WTC11 (cell line): Measurements from ENCODE around the gene IL20RA. TPM values are rescaled to one million over a fixed set of nuclear protein-coding genes. Genes with fewer than 3 reads are reported as not detected.

Source experiments
- ATAC-seq: fragments of 200-7000 bp; cut with Tn5 transposase; 2 replicates; pipeline ENCODE4 v1.10.0; 2021; ENCODE audit warnings: mild to moderate bottlenecking, moderate library complexity
- CTCF ChIA-PET: fragments of 300-600 bp; sonication (Branson Sonifier 250); formaldehyde crosslinking; loops from one replicate; lab custom pipeline; 2021; ENCODE audit warnings: antibody characterized with exemption; lab: Charles Lee
- POLR2A ChIA-PET: fragments of 350-600 bp; sonication (Branson Sonifier 250); formaldehyde crosslinking; loops from one replicate; lab custom pipeline; 2021; ENCODE audit warnings: antibody characterized with exemption; lab: Charles Lee
- DNase-seq: peaks from one replicate; pipeline ENCODE4 v3.0.0; 2021; ENCODE audit warnings: low spot score
- H3K27ac Mint-ChIP-seq: 2 replicates; pipeline ENCODE4 v1.8.0; 2021; ENCODE audit warnings: mixed read lengths
- H3K27me3 Mint-ChIP-seq: 2 replicates; pipeline ENCODE4 v1.8.0; 2021; ENCODE audit warnings: low read depth, mild to moderate bottlenecking, moderate library complexity, mixed read lengths
- H3K36me3 Mint-ChIP-seq: 2 replicates; pipeline ENCODE4 v1.8.0; 2021; ENCODE audit warnings: mixed read lengths
- H3K4me1 Mint-ChIP-seq: 2 replicates; pipeline ENCODE4 v1.8.0; 2022; ENCODE audit warnings: mixed read lengths
- H3K4me3 Mint-ChIP-seq: 2 replicates; pipeline ENCODE4 v1.8.0; 2021; ENCODE audit warnings: mild to moderate bottlenecking, moderate library complexity, mixed read lengths
- H3K9me3 Mint-ChIP-seq: 2 replicates; pipeline ENCODE4 v1.8.0; 2021; ENCODE audit warnings: mixed read lengths
- CDX4 ChIP-seq: fragments of 250-450 bp; sonication (Bioruptor Pico); IDR thresholded peaks from 2 replicates; pipeline ENCODE4 v1.9.0; 2021; ENCODE audit warnings: moderate library complexity, mild to moderate bottlenecking, inconsistent platforms, borderline replicate concordance
- CTCF ChIP-seq: fragments of 200-600 bp; IDR thresholded peaks from 2 replicates; pipeline ENCODE4 v1.8.0; 2022; ENCODE audit warnings: antibody characterized with exemption
- E2F4 ChIP-seq: sonication (generic); formaldehyde crosslinking; IDR thresholded peaks from 2 replicates; pipeline ENCODE4 v1.8.1; 2022; ENCODE audit warnings: low read depth, mild to moderate bottlenecking, moderate library complexity, missing genetic modification reagents, borderline replicate concordance
- ESRRA ChIP-seq: sonication (generic); formaldehyde crosslinking; IDR thresholded peaks from 2 replicates; pipeline ENCODE4 v1.8.1; 2022; ENCODE audit warnings: mild to moderate bottlenecking, missing genetic modification reagents, borderline replicate concordance
- FOXJ3 ChIP-seq: sonication (generic); formaldehyde crosslinking; IDR thresholded peaks from 2 replicates; pipeline ENCODE4 v1.9.0; 2021; ENCODE audit warnings: missing genetic modification reagents, mild to moderate bottlenecking, borderline replicate concordance
- MAX ChIP-seq: sonication (generic); formaldehyde crosslinking; IDR thresholded peaks from 2 replicates; pipeline ENCODE4 v1.8.0; 2022; ENCODE audit warnings: mild to moderate bottlenecking, missing genetic modification reagents
- MXD4 ChIP-seq: fragments of 250-450 bp; sonication (Bioruptor Pico); IDR thresholded peaks from 2 replicates; pipeline ENCODE4 v1.8.0; 2021; ENCODE audit warnings: mild to moderate bottlenecking, moderate library complexity, borderline replicate concordance
- NFE2L1 ChIP-seq: sonication (generic); formaldehyde crosslinking; IDR thresholded peaks from 2 replicates; pipeline ENCODE4 v1.8.1; 2023; ENCODE audit warnings: missing genetic modification reagents
- SMAD3 ChIP-seq: sonication (generic); formaldehyde crosslinking; IDR thresholded peaks from 2 replicates; pipeline ENCODE4 v1.8.0; 2022; ENCODE audit warnings: missing genetic modification reagents, mild to moderate bottlenecking, borderline replicate concordance
- USF2 ChIP-seq: sonication (generic); formaldehyde crosslinking; IDR thresholded peaks from 2 replicates; pipeline ENCODE4 v1.8.1; 2023; ENCODE audit warnings: mild to moderate bottlenecking, missing genetic modification reagents, moderate library complexity
- ZNF396 ChIP-seq: fragments of 250-450 bp; sonication (Bioruptor Pico); IDR thresholded peaks from 2 replicates; pipeline ENCODE4 v1.8.0; 2021; ENCODE audit warnings: mild to moderate bottlenecking, moderate library complexity, borderline replicate concordance
- ZNF425 ChIP-seq: fragments of 250-450 bp; sonication (Bioruptor Pico); conservative IDR thresholded peaks from 2 replicates; pipeline ENCODE4 v1.9.0; 2021; ENCODE audit warnings: mild to moderate bottlenecking
- ZNF532 ChIP-seq: fragments of 250-450 bp; sonication (Bioruptor Pico); IDR thresholded peaks from 2 replicates; pipeline ENCODE4 v1.9.0; 2021; ENCODE audit warnings: mild to moderate bottlenecking, borderline replicate concordance
- total RNA-seq: library from RNA; stranded (reverse); gene quantifications from 3 replicates; pipeline ENCODE4 v1.2.3, GENCODE V29; 2021

Gene IL20RA
- total RNA-seq, 1 experiment from 2014 or later, result 1.3 TPM

GRCh38 chr6:136969433-136969832 is 75.3 kb downstream of the IL20RA start (continued):
- TF ChIP-seq FOXJ3 (no peak), SMAD3 (CRISPR knock-in tag) (no peak), USF2 (no peak), ESRRA (CRISPR knock-in tag) (no peak)

- Mint-ChIP-seq H3K27ac (no peak overlapping the region), H3K36me3 (no peaks in the 10 kb centered on the region; the same call in 1 of the 2 replicates), H3K9me3 (peaks cover 3% of the 10 kb centered on the region; the same call in 1 of the 2 replicates), H3K27me3 (no peaks in the 10 kb centered on the region), H3K4me3 (no peak overlapping the region), H3K4me1 (peaks cover 18% of the 10 kb centered on the region)
- no peak for ATAC-seq
- DNase-seq, result no peak
- ChIA-PET POLR2A (no interaction called here), CTCF (interaction anchor here (0.6 to 4.0 kb wide), 19 partner anchors 9 to 893 kb away, joined by 3 to 19 read pairs (median 3); partner anchors contain the start of gene MAP3K5)
- TF ChIP-seq USF2 (no peak), ZNF396 (CRISPR knock-in tag) (no peak), MAX (CRISPR knock-in tag) (no peak), E2F4 (no peak), MXD4 (CRISPR knock-in tag) (no peak), CDX4 (CRISPR knock-in tag) (no peak)
Observed at GRCh38 chr6:136968837-136969236, 75.9 kb downstream of the IL20RA start.

GRCh38 chr6:136967876-136968752 is 76.7 kb downstream of the IL20RA start:
- Mint-ChIP-seq H3K27ac (no peak overlapping the region), H3K4me3 (no peak overlapping the region), H3K4me1 (peaks cover 21% of the 10 kb centered on the region), H3K27me3 (no peaks in the 10 kb centered on the region), H3K9me3 (peaks cover 3% of the 10 kb centered on the region; the same call in 1 of the 2 replicates), H3K36me3 (no peaks in the 10 kb centered on the region; the same call in 1 of the 2 replicates)
- DNase-seq (peak; percentile 79), ATAC-seq (peak; percentile 95)
- ChIA-PET POLR2A (no interaction called here), CTCF (interaction anchor here (0.6 to 4.0 kb wide), 19 partner anchors 8 to 893 kb away, joined by 3 to 19 read pairs (median 3); partner anchors contain the start of gene MAP3K5)
- no peak for TF ChIP-seq SMAD3 (CRISPR knock-in tag)
- TF ChIP-seq NFE2L1 (CRISPR knock-in tag), result no peak
- 0 out of 2 replicates have a peak, but pooled peaks have one; percentile 26 for TF ChIP-seq ZNF532 (CRISPR knock-in tag)
- TF ChIP-seq ZNF396 (CRISPR knock-in tag), result no peak
- no peak for TF ChIP-seq ZNF425 (CRISPR knock-in tag)
- TF ChIP-seq CTCF, result peak; percentile 57
